C1 segment of cervical spinal cord (tissue), 14 donors: Measurements from ENCODE around the gene TMEM144.
"Not testable (repeated sequence)": the region's sequence is repeated elsewhere in the genome, so short reads cannot be mapped to it uniquely, and the experiment has no call there.

Experiments used
- DNase-seq, 14 donors: peaks; one replicate each; lab custom pipeline; 2025; lab: John Stamatoyannopoulos, UW

TMEM144 gene

GRCh38 chr4:158236304-158237030, 26.2 kb downstream of the TMEM144 start:
- DNase-seq: peak in 4 of 14 donors; percentile 33 to 68 (median 54)

- DNase-seq: peak in 1 of 14 donors; percentile 50
These were observed 28.3 kb downstream of the TMEM144 start for GRCh38 chr4:158238575-158238974.

GRCh38 chr4:158239196-158239595, 28.9 kb downstream of the TMEM144 start:
- peak in 2 of 14 donors; percentile 14 to 82 for DNase-seq

GRCh38 chr4:158243071-158243470, 32.8 kb downstream of the TMEM144 start:
- DNase-seq: no peak

GRCh38 chr4:158250321-158250720, 40.0 kb downstream of the TMEM144 start:
- peak in 4 of 14 donors; percentile 31 to 47 (median 36) for DNase-seq

GRCh38 chr4:158253350-158253980, 43.2 kb downstream of the TMEM144 start:
- peak in 6 of 14 donors; percentile 6 to 65 (median 26) for DNase-seq

- no peak for DNase-seq
These were observed 44.0 kb downstream of the TMEM144 start for GRCh38 chr4:158254292-158254691.

- DNase-seq: peak in 1 of 14 donors; percentile 27
These were observed 45.5 kb downstream of the TMEM144 start for GRCh38 chr4:158255727-158256324.

- no peak for DNase-seq
These were observed 49.8 kb downstream of the TMEM144 start for GRCh38 chr4:158259955-158260575.

GRCh38 chr4:158261480-158261879, 51.2 kb downstream of the TMEM144 start:
- DNase-seq: no peak

GRCh38 chr4:158268553-158268952, 58.3 kb downstream of the TMEM144 start:
- no peak for DNase-seq

- no peak for DNase-seq
These were observed 64.3 kb downstream of the TMEM144 start for GRCh38 chr4:158274636-158275035.

- DNase-seq: no peak
These were observed 67.3 kb downstream of the TMEM144 start for GRCh38 chr4:158277558-158277957.

GRCh38 chr4:158279052-158279451, 68.8 kb downstream of the TMEM144 start:
- not testable (repeated sequence) for DNase-seq

GRCh38 chr4:158280856-158281255, 70.6 kb downstream of the TMEM144 start:
- DNase-seq: no peak

GRCh38 chr4:158282252-158282651, 72.0 kb downstream of the TMEM144 start:
- no peak for DNase-seq

GRCh38 chr4:158285429-158286216, 75.3 kb downstream of the TMEM144 start:
- no peak for DNase-seq

- DNase-seq: no peak
These were observed 80.6 kb downstream of the TMEM144 start for GRCh38 chr4:158290912-158291311.

GRCh38 chr4:158291334-158292055, 81.2 kb downstream of the TMEM144 start:
- no peak for DNase-seq

- no peak for DNase-seq
These were observed 81.9 kb downstream of the TMEM144 start for GRCh38 chr4:158292156-158292555.

GRCh38 chr4:158295053-158295452, 84.8 kb downstream of the TMEM144 start:
- no peak for DNase-seq
